HG02798 (cell line): ENCODE measurements around the gene NPHP4.

Experiments
- ATAC-seq: cut with Tn5 transposase; IDR thresholded peaks from one replicate; pipeline ENCODE4 v1.9.1; 2021; ENCODE audit warnings: mild to moderate bottlenecking; ENCODE audit not compliant: unreplicated experiment, poor library complexity

The NPHP4 gene

DNA sequence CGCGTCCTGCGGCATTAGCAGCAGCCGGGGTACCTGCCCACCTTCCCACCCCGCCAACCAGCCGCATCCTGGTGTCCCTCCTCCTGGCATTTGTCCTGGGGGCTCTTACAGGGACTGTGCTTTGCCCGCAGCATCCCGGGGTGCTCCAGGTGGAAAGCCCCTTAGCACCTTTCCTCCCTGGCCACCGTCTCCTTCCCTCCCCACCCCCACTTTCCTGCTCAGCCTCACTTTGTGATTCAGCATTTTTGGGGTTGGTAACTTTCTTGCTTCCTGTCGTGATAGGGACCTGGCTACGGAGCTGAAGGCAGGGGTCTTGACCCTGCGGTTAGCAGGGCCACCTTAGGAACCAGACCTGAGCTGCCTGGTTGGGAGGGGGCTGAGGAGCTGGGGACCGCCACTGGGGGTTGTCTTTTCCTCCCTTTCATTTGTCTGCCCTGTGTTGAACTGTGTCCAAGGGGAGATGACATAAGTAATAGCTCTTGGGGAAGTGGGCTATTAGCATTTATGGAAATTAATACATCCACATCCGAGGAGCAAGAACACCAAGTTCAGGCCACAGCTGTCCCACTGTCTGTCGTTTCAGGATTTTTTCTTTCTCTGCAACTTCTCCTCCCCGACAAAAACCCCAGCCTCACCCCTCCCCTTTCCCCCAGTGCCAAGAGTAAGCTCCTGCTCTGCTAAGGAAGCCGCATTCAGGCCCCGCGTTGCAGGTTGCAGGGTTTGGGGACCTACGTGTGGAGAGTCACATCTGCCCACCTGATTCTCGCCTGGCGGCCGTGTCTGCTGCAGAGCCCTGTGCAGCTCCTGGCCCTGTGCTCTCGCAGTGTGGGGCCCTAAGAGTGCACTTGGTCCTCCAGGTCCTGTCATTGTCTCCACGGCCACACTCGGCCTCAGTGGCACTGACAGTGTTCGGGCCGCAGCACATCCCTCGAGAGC lies 1.6 kb upstream of the NPHP4 start:
- ATAC-seq, result no peak

DNA sequence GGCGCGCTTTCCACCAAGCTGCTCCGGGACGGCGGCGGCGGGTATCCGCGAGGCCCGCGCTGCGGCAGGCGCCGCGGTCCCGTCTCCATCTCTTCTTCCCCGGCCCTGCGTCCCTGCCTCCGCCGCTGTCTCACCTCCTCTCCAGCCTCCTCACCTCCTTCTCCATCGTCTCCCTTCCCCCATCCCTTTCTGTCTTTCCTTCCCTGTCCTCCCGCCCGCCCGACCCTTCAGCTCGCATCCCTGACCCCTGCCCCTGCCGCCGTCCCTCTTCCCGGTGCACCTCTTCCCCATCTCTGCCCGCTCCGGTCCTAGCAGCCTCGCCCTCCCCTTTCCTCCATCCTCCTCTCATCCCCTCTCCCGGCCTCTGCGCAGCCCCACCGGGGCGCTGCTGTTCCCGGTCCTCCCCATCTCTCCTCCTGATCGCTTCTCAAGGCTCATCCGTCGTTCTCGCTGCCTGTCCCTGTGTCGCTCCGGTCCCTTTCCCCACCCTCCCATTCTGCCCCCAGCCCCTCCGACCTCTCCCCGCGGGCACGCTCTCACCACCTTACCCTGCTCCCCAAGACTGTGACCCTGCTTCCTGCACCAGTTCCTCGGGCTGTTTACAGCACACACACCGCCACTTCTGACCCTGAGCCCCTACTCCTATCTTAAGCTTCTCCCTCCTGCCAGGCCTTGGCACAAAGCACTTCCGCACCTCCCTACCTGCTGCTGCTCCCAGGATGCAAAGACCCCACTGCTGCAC lies 760 bp upstream of the NPHP4 start:
- ATAC-seq, result no peak

DNA sequence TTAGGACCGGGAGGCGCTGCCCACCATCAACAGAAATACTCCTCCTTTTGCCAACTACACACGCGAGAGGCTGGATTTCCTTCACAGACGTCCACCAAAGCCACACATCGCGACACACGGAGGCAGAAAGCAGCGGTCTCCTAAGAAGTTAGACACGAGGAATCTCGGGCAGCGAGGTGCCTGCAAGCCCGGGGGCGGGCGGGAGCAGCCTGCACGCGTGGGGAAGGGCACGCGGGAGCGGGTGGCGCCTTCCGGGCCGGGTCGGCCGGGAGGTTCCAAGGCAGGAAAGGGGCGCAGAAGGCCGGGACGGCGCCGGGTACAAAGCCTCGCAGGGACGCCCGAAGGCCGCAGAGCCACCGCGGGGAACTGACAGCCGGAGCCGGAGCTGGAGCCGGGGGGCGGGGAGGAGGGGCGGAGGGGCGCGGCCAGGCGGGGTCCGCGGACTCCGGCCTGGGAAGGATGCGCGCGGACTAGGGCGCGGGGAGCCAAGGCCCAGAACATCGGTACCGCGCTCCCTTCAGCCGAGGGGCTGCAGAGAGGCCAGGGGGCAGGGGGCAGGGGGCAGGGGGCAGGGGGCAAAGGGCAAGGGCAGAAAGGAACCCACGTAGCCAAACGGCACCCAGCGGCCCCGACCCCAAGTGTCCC lies 722 bp downstream of the NPHP4 start:
- peak; percentile 20 for ATAC-seq

DNA sequence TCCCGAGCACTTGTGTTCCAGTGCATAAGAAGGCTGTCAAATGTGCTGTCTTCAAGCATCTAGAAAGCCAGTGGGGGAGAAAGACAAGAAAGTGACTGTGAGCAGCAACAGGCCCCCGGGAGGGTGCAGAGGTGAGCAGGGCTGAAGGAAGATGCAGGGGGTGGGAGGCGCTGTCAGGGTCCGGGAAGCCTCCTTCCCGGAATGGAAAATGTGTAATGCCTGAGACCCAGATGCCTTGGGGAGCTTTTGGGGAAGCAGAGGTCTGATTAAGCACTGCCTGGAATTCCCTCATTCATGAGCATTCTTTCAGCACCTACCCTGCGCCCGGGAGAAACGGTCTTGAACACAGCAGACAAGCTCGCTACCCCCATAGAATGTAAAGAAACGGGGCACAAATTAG lies 1.3 kb downstream of the NPHP4 start:
- ATAC-seq, result no peak

DNA sequence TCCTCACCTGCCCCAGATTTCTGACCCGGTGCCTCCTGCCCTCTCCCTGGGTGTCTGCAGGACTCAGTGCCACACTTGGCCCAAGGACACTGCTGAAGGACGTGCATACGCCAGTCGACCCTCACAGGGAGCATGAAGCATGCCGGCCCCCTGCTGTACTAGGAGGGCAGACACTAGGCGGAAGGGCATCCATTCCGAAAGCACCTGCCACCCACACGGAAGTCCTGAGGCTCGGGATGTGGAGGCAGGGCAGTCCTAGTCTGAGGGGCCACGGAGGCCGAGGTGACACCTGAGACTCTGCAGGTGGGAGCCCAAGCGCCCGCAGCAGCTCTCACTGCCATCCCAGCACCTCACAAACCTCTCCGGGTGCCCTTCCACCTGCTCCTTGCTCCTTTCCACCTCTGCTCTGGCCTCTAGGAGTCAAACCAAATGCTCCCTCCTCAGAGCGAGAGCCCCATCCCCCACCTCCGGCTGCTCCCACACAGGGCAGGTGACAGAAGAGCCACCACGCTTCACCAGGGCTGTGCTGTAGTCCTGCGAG lies 2.4 kb downstream of the NPHP4 start:
- ATAC-seq, result no peak

DNA sequence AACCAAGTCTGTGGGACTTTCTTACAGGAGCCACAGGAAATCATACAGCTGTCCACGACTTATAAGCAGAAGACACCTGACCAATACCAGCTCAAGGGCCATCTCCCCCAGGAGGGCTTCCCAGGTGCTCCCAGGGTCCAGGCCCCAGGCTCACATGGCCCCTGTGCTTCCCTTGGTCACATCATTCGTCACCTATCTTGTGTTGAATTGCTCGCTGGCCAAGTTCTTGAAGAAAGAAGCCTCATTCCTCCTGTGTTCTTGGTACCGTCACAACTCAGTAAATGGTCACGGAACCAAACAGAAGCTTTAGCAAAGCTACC lies 3.0 kb downstream of the NPHP4 start:
- ATAC-seq, result no peak

DNA sequence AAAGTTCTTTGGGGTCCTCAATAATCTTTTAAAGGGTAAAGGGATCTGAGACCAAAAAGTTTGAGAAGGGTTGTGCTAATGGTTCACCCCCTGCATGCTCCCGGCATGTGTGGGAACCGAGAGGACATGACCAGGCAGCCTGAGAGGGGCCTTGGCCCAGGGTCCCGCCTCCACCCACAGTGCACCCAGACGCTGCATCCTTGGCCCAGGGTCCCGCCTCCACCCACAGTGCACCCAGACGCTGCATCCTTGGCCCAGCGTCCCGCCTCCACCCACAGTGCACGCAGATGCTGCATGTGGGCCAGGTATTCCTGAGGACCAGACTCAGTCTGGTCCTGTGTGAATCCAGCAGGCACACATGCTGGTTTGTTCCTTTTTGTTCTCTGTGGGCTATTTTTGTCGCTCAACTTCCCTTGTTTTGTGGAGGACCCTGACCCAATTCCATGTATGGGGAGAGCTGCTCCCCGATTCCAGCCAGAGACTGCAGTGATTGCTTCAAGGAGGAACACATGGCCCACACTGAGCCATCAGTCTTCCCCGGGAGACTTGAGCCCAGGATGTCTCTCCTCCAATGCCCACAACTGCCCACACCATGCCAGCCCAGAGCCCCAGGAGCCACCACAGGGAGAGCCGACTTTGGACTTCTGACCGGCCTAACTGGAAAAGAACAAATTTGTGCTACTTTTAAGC lies 3.5 kb downstream of the NPHP4 start:
- ATAC-seq, result no peak

DNA sequence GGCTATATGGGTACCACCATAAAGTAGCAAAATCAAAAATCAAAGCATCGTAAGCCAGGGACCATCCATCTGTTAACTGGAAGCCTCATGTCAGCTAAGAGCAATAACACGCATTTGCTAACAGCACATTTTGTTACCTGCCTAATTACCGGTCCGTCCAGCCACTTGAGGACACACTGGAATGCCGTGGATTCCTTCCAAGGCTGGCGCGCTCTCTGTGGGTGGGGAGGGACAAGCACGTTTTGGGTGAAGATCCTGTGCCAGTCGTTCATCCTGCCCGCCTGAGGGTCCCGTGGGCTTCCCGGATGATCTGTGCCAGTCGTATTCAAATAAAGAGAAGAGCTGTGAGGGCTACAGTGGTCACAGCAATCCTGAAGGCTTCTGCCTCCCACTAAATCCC lies 6.2 kb downstream of the NPHP4 start:
- no peak for ATAC-seq

DNA sequence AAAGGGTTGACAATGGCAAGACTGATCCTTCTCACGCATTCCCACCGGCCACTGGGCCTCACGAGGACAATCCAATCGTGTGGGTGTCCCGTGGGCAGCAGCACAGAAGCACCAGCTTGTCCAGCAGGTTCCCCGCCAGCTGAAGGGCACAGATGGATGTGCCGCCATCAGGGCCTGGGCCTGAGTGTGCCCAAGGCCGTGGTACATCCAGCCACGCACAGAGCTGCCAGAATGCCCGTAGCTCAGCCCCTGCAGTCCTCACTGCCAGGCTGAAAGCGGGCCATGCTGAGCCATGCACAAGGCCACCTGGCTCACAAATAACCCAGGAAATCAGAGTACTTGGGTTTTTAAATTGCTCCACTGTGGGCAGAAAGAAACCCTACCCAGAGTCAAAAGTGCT lies 7.0 kb downstream of the NPHP4 start:
- ATAC-seq, result no peak

DNA sequence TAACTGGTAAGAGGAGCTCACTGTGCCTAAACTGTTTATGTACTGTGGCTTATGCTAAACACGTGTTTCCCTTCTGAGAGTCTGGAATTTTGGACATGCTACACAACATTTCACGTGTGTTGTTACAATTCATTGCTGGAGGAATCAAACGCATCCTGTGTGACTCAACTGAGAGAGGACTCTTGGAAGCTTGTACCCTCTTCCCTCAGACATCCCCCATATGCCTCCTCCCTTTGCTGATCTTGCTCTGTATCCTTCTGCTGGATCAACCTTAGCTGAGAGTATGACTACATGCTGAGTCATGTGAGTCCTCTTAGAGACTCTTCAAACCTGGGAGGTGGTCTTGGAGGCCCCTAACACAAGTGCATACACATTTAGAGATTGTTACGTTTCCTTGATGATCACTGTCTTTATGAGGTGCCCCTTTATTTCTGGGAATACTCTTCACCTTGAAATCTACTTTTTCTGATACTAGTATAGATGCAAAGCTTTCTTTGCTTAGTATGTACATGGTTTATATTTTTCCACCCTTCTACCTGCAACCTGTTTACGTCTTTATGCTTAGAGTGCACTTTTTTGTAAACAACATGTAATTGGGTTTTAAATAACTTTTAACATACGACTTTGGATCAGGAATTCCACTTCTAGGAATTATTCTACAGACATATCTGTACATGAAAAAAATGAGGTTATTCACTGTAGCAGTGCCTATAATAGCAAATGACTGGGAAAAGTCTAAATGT lies 8.7 kb downstream of the NPHP4 start:
- ATAC-seq, result no peak

DNA sequence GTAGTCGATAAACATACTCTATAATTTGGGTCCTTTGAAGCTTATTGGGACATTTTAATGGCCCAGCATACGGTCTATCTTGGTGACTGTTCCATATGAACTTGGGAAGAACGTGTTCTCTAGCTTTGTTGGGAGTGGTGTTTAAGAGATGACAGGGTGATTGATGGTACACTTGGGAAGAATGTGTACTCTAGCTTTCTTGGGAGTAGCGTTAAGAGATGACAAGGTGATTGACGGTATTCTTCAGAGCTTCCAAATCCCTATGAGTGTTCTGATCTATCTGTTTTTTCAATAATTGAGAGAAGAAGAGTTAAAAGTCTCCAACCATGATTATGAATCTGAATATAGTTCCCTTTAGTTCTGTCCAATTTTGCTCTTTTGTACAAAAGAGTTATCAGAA lies 9.4 kb downstream of the NPHP4 start:
- ATAC-seq, result no peak

DNA sequence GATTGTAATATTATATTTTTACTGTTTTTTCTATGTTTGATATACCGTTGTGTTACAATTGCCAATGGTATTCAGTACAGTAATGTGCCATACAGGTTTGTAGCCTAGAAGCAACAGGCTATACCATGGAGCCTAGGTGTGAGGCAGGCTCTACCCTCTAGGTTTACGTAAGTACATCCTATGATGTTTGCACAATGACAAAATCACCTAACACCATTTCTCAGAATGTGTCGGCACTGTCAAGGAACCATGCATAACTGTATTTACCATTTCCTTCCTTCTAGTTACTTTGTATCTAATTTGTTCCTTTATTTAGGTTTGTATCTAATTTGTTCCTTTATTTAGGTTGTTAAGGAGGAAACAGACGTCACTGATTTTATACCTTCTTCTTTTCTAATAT lies 9.9 kb downstream of the NPHP4 start:
- no peak for ATAC-seq

DNA sequence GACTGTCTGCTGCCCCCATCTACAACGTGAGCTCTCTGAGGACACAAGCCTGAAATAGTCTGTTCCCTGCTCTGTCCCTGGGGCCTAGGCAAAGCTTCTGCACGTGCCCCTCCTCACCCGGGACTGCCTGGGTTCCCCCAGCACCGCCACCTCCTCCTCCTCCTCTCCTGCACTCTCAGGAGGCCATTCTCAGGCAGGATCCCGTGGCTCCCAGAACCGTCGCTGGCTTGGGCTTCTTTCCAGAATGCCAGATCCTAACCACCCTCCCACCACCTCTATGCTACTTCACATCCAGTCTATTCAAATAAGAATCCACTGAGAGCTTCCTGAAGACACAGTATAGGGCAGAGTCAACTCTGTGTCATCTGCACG lies 11.2 kb downstream of the NPHP4 start:
- no peak for ATAC-seq

DNA sequence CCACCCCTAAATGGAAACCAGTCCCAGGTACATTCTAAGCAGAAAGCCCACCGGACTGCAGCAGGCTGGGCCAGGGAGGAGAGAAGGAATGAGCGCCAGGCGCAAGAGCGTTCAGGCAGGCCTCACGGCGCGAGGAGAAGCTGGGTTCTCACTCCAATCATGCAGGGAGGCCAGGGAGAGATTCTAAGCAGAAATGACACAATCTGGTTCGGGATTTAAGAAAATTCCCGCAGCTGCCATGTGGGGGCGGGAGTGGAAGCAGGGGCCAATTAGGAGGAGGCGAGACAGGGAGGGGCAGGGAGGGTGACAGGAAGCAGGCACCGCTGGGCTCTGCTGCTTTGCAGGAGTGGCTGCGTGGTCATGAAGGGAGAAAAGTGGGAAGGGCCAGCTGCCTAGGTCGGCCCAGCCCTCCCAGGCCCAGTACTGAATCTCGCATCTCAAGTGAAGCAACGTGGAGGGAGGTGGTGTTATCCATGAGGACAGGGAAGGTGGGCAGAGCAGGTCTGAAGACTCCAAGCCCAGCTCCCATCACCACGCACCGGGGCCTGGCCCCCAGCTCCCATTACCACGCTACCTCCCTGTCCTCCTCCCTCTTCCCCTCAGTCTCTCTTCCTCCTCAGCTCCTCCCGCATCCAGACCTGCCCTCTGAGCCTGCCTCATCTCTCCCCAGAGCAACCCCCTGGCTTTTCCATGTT lies 11.8 kb downstream of the NPHP4 start:
- ATAC-seq, result no peak

DNA sequence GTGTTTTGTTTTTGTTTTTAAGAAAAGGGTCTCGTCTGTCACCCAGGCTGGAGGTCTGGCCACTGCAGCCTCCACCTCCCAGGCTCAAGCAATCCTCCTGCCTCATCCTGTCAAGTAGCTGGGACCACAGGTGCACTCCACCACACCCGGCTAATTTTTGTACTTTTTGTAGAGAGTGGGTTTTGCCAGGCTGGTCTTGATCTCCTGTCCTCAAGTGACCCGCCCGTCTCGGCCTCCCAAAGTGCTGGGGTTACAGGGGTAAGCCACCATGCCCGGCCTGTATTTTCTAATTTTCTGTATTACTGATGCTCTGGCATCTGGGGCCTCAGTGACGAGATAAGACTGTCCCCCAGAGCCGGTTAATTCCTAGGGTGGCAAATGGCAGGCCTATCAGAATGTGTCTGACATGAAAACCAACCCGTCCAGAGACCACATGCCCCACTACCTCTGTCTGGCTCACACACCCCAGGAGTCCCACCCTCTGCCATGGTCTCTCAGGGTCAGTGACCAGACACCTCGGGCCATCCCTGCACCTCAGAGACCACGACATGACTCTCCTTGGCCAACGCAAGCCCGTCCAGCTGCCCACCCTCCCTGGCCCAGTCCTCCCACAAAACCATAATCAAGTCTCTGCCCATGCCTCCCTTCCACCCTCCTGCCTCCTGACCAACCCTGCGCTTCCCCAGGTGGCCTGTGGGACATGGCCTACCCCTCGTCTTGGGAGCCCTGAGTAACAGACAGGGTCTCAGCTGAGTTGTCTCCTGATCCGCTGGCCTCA lies 12.5 kb downstream of the NPHP4 start:
- ATAC-seq, result no peak

DNA sequence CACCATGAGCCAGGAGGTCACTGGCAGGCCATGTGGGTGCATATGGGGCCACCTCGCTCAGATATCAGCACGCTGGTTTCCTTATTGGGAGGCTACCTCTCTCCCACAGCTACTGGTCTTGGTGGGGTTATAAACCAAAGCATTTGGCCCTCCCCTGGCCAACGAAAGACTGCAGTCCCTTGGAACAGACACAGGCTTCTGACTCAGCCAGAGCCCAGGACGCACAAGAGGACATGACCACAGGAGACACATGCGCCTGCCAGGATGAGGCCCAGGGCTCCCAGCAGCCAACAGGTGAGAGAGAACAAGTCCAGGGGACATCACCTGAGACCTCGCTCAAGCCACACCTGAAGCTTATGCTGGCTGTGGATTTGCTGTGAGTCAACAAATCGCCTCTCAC lies 13.8 kb downstream of the NPHP4 start:
- ATAC-seq, result no peak

DNA sequence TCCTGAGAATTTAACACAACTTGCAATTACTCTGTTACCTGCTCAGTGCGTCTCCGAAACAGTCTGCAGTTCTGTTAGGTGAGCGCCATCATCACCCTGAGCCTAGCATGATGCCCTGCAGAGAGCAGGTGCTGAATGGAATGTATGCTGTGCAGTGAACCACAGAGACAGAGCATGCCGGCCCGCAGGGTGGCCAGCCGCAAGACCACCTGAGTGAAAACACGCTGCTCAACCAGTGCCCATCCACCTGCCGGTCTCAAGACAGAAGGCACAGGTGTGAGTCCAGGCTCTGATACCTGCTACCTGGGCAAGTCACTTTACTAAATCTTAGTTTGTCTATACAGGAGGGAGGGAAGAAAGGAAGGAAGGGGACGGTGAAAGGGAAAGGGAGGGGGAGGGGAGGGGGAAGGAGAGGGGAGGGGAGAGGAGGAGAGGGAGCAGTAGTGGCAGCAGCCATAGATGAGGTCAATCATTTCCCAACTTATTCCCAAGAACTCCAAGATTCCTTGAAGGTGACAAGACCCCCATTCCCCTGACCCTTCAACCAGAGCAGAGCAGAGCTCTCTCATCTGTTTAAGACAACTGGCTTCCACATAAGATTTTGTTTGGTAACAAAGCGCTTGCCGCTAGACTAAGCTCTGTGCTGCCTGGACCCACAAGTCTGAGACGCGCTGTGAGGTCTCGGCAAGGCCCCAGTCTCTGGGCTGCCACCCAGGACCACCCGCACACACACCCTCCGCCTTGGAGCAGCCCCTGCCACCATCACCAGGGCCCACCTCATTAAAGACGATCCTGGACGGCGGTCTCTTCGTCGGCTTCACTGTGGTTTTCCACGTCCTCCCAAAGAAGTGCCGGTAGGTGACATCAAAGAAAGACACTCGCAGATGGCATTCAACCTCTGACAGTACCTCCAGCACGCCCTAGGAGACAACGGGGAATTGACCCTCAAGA lies 14.5 kb downstream of the NPHP4 start:
- ATAC-seq, result no peak
